Measurements from ENCODE around the gene SRRM3.

DNA sequence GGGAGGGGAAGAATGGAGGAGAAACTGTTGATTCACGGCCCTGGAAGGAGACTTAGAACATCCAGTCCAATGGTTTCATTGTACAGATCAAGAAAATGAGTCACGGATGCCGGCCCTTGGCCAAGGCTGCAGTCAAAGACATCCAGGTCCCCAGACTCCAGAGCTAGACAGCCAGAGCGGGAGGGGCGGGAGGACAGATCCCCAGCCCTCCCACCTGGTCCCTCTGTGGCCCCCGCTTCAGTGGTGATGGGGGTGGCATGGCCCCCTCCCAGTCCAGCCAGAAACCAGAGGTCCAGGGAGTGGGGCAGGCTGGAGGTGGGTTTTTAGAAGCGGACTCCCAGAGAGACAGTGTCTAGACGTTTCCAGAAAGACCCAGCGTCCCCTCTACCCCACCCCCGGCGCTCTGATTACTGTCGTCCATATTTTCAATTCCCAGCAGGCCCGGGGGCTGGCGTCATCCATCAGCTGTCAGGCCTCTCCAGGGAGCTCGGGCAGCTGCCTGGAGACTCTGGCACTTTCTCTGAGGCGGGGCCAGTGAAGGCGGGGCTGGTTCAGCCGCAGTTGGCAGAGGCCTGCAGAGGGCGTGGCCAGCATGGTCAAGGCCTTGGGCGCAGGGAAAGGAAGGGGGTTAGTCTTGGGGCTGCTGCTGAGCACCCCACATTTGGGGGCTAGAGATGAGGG, 92.8 kb downstream of the SRRM3 start:
- TF ChIP-seq, protein P1, sequence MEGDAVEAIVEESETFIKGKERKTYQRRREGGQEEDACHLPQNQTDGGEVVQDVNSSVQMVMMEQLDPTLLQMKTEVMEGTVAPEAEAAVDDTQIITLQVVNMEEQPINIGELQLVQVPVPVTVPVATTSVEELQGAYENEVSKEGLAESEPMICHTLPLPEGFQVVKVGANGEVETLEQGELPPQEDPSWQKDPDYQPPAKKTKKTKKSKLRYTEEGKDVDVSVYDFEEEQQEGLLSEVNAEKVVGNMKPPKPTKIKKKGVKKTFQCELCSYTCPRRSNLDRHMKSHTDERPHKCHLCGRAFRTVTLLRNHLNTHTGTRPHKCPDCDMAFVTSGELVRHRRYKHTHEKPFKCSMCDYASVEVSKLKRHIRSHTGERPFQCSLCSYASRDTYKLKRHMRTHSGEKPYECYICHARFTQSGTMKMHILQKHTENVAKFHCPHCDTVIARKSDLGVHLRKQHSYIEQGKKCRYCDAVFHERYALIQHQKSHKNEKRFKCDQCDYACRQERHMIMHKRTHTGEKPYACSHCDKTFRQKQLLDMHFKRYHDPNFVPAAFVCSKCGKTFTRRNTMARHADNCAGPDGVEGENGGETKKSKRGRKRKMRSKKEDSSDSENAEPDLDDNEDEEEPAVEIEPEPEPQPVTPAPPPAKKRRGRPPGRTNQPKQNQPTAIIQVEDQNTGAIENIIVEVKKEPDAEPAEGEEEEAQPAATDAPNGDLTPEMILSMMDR (IDR thresholded peaks at IDR 0.05) = peak in 1 of 5 experiments; percentile 32
- TF ChIP-seq POLR2A (IDR thresholded peaks at IDR 0.05) = peak; percentile 48 to 88

Data from tibial nerve (tissue), 3 donors.